HG03521 (cell line): ENCODE measurements around the gene HSPA12B.

Source experiments
- ATAC-seq: cut with Tn5 transposase; IDR thresholded peaks from one replicate; pipeline ENCODE4 v1.9.1; 2021; ENCODE audit warnings: mild to moderate bottlenecking, moderate library complexity; ENCODE audit not compliant: unreplicated experiment

The HSPA12B gene

DNA sequence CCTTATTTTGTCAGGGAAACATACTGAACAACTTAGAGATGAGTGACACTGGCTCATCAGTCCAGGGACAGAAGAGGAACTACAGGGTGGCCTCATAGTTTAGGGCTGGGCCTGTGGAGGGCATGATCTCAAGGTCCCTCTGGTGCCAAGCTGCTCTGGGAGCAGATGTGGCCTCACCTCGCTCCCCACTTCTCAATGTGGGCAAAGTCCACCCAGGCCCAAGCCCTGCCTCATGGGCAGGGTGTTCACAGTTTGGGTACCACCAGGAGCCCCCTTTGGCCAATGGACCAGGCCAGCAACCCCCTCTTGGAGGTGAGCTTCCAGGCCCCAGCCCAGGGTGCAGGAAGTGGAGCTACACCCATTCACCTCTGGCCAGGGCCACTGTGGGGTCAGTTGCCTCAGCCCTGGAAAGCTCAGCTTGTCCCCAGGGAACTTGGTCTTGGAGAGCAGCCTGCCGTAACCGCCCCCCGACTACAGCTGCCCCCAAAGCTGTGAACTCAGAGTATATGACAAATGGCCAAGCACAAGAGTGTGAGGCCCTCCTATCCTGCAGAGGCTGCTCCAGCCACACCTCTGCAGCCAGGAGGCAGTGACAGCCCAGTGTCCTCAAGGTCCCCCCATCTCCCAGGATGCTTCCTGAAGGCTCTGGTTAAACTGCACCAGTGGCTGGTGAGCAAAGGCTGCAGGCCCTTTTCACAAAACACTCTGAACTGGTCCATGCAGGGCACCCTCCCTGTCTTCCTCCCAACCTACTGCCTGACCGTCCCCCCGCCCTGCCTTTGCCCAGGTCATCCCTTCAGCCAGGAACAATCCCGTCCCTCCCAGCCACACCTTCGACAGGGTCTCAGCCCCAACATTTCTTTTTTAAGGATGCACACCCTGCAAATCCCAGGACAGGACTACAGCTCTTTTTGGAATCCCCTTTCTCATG is 31.5 kb downstream of the HSPA12B start:
- ATAC-seq, result no peak

DNA sequence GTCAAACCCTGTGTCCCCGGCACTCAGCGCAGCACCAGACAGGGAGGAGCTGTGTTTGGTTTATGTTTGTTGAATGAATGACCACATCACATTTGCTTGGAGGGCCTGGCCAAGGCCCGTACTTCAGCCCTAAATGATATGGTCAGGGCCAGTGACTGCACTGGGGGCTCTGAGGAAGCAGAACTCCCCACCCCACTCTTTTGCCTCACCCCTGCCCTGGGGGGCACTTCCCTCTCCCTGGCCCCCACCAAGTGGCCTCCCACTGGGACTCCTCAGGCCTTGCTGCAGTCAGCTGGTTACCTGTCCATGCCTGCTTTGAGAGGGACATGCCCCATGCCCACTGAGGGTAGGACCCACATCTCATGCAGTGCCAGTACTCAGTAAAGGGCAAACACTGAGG is 32.2 kb downstream of the HSPA12B start:
- no peak for ATAC-seq

DNA sequence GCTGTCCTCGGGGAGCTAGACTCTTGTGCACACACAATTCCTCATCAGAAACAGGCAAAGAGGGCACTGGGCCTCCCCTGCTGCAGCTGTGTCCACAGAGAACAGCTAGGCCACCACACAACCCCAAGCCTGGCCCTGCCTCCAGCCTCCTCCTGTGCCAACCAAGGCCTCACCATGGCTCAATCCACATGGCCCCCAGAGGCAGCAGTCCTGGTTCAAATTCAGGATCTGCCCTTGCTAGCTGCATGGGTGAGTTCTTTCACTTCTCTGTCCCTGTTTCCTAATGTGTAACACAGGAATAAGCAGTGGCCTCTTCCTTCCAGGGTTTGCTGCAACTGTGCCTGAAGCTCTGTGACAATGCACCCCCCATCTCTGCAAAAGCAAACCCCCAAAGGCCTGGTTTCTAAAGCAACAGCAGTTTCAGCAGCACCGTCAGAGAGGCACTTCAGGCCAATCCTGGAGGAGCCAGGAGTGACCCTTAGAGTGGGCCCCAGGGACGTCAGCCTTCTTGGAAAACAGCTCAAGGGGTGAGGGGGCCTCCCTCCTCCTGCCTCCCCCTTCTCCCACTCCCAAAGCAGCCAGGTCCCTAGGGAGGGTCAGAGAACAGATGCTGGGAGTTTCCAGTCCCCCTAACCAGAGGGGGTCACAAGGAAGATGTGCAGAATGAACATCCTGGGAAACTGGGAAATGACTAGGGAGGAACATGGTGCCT is 32.8 kb downstream of the HSPA12B start:
- ATAC-seq, result no peak

DNA sequence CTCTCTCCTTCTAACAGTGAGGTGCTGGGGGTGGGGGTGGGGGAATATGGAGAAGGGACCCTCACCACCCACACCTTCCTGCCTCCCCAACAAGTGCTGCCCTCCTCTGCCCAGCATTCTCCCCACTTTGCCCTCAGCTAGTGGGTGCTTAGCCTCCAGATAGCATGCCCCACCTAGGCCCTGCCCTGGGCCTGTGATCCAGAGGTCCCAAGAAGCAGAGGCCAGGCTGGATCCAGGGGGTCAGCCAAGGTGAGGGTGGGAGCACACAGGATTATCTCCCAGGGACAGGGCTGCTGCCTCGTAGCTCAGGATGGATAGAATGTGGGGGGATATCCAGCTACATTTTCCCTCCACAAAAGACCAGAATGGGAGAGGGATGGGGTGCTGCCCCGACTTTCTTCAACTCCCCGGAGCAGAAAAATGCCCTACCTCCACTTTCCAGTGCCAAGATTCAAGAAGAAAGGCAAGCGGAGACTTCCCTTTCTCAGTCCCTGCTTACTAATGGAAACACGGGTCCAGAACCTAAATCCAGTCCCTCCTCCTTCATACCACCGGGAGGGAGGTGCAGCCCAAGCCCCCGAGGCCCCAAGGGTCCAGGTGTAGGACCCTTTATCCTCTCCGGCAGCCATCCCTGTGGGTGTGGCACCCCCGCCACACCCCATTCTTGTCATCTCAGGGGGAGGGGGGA is 34.1 kb downstream of the HSPA12B start:
- no peak for ATAC-seq

DNA sequence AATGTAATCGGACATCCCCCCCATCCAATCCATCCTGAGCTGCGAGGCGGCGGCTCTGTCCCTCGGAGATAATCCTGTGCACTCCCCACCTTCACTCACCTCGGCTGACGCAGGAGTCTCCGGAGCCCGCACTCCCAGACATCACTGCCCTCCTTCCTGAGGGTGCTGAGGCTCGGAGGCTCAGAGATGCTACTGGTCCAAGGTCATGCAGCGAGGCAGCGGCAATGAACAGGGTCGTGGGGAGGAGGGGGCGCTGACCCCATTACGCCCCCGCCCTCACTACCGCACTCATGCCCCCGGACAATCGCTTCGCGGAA is 34.6 kb downstream of the HSPA12B start:
- ATAC-seq, result no peak

DNA sequence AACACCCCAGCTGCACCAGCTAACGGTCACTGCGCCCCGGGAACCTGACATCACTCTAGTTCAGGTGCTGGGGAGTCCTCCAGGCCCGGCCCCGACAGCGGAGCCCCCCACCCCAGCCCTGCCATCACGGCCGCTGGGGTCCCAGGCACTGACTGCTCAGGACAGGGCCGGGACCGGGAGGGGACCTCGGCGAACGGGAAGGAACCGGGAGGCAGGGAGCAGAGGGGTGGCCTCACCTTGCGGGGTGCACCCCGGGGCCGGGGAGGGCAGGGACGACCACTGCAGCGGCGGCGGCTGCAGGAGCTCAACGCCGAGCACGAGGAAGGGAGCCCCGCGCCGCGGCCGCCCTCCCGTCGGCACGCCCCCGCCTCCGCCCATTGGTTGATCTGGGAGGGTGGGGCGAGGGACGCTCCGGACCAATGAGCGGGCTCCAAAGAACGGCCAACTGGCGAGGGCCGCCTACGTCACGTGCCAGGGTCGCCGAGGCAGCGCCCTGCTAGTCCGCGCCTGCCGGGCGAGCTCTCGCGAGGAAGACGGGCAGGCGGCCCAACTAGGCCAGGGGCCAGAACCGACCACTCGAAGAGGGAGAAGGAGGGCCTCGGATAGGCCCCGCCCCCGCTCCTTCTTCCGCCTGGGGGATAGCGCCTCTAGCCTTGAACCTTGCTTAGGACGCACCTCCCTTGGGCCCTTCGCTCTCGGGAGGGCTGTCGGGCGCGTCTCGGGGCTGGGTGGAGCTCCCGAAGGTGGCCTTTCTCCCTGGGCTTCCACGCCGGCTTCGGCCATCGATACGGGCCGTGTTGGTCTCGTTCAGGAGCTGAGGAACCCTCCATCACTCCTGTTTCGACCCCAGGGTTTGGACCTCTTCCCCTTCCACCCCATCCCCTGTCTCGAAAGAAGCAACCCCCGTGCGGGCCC is 35.2 kb downstream of the HSPA12B start, which contains the start of gene ADISSP:
Gene ADISSP, minus strand, starts transcription at position 327 of the 915 bp plus-strand sequence. CDS start 7,653 bp downstream, outside the sequence.
- ATAC-seq, result peak; percentile 93

DNA sequence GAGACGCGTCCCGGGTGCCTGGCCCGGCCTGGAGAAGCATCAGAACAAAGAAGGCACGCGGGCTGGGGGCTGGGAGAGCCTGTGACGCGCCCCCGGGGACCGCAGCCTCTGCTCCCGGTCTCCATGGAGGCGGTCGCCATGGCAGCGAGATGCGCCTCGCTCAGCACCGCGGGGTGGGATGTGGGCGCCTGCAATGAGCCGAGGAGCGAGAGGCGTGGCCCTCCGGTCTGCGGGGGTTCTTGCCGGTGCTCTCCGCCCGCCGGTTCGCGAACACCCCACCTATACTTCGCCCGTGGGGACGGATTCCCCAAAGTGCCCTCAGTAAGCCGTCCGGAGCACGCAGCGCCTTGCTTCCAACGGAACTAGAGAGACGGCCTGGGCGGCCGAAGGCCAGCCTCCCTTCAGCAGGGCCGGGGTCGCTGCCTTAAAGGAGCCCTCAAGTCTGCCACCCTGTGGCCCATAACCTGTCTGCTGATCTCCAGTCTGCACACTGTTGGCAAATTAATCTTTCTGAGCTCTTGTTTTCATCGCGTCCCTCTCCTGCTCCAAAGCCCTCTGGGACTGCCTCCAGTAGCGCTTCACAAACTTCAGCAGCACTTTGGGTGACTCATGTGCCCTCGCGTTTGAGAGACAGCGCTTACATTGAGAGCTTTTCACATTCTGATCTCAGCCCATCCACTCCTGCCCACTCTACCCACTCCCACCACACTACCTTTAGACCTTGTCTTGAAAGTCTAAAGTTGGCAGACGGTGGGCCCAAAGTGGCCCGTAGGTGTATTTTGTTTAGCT is 36.1 kb downstream of the HSPA12B start:
- peak; percentile 21 for ATAC-seq

DNA sequence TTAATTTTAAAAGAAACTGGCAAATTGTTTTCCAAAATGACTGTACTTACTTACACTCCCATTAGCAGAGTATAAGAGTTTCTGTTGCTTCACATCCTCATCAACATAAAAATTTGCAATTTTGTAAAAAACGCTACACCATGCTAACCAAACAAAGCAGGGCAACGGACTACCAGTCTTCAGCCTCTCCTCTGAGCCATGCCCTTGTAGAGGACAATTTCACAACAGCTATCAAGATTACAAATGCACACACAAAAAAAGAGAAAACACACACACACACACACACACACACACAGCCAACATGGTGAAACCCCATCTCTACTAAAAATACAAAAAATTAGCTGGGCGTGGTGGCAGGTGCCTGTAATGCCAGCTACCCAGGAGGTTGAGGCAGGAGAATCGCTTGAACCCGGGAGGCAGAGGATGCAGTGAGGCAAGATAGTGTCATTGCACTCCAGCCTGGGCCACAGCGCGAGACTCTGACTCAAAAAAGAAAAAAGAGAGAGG is 39.1 kb downstream of the HSPA12B start:
- ATAC-seq, result no peak

DNA sequence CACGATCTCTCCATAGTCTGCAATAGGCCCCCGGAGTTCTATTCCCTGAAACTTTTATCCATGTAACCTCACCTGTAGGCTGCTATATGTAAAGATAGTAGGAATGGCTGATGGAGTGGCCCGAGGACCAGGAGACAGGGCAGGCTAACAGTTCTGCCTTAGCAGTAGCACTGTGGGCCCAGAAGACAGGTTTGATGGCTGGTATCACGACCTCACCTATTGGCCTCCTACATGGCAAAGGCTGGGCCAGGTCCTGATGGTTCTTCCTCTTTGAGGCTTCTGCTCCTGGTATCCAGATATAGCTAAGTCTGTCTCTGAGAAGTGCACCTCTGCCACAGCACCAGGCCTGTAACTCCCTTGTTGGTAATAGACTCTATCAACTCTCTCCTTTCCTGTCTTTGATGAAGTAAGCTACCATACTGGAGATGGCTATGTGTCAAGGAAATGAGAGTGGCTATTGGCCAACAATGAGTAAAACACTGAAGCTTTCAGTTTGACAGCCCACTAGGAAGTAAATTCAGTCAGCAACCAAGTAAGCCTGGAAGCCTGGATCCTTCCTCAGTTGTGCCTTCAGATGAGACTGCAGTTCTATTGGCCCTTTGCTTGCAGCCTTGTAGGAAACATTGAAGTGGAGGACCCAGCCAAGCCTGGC is 43.1 kb downstream of the HSPA12B start:
- no peak for ATAC-seq

DNA sequence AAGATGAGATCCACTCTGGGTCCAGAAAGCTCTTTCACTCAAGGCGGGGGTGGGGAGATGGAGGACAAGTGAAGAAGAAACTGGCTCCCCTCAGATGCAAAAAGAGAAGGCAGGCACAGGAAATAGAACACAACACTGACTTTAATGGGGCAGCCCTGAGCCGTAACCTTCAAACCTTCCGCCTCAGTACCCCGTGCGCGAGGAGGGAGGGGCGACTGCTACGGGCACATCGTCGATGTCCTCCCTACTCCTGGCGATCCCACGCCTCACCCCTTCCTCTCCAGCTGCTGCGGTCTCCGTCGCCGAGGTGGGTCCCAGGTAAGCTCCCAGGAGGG is 44.9 kb downstream of the HSPA12B start:
- ATAC-seq, result no peak

DNA sequence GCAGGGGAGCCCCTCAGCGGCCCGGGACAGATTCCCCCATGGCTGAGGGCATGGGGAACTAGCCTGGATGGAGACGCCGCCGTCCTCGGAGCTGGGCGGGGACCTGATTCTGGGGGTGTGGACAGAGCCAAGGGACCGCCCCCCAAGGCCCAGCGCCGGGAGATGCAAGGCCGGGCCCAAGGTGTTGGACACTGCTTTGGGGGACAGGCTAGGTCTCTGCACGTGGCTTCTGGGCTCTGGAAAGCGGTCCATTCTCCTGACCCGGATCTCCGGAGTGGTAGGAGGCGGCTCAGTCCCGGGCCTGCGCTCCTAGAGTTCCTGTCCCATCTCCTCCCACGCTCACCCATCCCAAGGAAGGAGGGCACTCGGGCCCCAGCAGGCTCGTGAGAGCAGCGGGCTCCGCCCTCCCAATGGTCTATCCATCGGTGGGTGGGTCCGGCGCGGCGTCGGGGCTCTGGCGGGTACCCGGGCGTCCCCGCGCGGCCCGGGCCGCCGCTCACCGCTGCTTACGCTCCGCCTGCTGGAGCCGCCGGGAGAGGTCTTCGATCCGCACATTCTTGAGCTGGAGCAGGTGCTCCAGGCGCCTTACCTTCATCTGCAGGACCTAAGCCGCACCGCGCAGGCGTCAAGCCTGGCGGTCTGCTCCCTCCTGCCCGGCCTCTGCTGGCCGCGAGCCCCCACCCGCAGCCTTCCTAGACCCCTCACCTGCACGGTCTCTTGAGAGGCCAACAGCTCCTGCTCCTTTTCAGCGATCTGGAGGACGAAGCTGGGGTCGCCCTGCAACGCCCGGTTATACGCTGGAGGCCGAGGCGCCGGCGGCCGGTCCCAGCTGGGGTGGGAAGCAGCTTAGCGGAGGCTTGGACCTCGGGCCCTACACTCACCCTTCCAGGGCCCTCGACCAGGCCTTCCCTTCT is 45.5 kb downstream of the HSPA12B start:
- ATAC-seq, result no peak

DNA sequence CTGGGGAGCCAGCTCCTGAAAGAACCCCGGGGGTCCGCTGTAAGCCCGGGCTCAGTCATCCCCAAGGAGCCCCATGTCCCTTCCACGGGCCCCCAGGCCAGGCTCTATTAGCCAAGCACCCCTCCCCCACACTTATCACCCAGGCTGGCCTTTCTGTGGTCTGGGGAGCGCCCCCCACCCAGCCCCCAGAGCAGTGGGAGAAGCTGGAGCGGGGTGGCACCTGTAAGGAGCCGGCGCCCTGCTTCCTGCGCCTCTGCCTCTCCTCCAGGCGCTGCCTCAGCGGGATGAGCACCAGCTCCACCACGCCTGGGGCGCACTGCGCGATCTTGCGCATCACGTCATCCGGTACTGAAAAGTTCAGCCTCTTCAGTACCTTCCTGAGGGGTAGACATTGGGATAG is 46.5 kb downstream of the HSPA12B start:
- no peak for ATAC-seq

DNA sequence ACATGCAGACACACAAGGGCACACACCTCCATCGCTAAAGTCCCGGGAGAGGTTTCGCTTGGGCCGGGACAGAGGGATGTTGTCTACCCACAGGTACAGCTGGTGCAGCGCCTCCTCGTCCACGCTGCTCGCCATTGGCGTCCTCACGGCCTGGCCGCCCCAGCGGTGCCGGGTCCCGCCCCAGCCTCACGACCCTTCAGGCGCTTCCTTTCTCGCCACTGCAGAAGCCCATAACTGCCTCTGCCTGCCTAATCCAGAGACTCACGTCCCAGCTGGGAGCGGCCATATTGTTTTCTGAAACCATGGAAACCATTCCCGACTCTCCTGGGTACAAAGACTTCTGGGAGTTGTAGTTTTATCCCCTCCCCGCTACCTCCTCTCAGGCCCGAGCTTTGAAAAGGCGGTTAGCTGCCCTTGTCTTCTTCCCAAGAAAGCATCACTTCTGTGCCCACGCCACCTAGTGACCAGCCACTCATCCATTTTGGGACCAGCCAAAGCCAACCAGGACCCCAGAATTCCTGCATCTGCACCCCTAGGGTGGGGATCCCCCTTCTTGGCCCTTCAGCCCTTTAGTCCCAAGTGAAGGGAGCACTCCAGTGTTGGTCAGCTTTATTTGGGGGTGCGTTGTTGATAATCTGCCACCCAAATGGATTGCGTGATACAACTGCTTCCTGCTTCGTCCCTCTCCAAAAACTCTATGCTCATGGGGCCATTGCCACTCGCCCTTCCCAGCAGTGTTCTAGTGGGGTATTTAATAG is 48.8 kb downstream of the HSPA12B start, which contains the start of gene SPEF1:
Gene SPEF1, minus strand, starts transcription at position 296 of the 758 bp plus-strand sequence. Its CDS starts 161 bp downstream, at position 135.
- ATAC-seq, result no peak

DNA sequence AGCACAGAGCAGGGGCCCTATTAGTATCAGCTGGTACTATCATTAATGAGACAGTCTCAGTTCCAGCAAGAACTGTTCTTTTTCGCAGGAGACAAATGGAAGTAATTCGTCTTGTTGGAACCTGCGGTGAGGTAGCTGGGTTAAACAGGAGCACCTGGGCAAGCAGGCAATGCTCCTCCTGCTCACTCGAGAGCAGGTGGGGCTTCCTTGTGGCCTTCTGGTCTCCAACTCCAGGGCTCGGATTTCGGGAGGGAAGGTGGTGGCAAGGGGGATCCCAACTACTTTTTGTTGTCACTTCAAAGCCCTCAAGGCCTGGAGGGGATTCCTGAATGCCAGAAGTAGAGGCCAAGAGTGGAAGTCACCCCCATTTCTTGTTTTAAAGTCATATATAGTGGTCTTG is 50.1 kb downstream of the HSPA12B start:
- no peak for ATAC-seq

DNA sequence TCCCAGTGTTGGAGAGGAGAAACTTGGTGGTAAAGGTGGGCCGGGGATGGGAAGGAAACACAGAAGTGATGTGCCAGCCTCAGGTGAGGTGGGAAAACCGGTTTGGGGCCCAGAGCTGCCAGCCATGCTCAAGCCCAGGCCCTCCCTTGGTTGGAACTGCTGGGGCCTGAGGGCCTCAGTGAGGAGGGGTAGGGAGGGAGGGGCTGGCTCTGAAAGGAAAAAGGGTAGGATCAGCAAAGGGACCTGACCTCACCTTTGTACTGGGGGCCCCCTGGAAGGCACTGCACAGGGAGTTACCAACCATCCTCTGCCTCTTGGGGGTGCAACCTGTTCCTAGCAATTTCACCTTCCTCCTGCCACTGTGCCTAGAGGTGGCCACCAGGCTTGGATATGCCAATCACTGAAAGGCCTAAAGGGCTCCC is 50.6 kb downstream of the HSPA12B start:
- ATAC-seq, result no peak

DNA sequence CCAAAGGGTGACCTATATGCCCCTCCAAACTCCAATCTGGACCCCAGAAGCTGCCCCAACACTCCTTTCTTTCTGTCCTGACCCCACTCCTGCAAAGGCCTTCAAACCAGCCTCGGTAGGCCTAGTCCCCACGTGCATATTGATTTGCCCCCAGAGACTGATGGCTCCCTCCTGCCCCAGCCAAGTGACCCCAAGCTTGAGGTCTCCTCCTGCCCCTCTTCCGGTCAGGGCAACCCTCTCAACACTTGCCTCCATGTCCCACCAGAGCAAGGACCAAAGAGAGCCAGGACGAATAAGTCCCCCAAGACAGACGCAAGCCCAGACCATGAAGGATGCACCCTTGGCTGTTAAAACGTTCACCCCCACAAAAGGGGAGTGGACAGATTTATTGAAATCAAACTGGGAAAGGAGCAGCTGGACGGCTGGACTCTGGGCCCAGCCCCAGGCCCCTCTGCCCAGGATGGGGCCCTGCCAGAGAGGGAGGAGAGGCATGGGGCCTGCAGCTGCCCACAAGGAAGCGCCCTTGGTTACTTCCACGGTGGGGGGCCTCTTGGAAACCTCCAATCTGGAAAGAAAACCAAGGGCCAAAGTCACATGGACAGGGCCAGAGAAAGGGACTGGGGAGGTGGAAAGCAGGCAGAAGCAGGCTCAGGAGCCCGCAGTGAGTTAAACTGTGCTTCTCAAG is 51.2 kb downstream of the HSPA12B start:
- ATAC-seq, result no peak
